Thyroid gland (tissue), 4 donors: ENCODE measurements around the gene TCF7L1. TPM values are rescaled to one million over a fixed set of nuclear protein-coding genes. Genes with fewer than 3 reads are reported as not detected.
"Not testable (repeated sequence)": the region's sequence is repeated elsewhere in the genome, so short reads cannot be mapped to it uniquely, and the experiment has no call there.

Experiments
- DNase-seq, 2 donors: peaks; one replicate each; pipeline ENCODE4 v3.0.0-alpha.2; 2019
- H3K27ac ChIP-seq, 3 donors: fragments of 200-600 bp; sonication (generic); 1 replicate in 2 of 3; 2 replicates in 1 of 3; pipeline ENCODE4 v1.5.1; 2016 to 2019; ENCODE audit warnings: mild to moderate bottlenecking in 1 of 3, moderate library complexity in 1 of 3
- H3K27me3 ChIP-seq: fragments of 200-600 bp; sonication (generic); one replicate; pipeline ENCODE4 v1.5.1; 2019
- H3K36me3 ChIP-seq, 2 donors: fragments of 200-600 bp; sonication (generic); one replicate each; pipeline ENCODE4 v1.5.1; 2016 to 2019
- H3K4me1 ChIP-seq, 2 donors: fragments of 200-600 bp; sonication (generic); one replicate each; pipeline ENCODE4 v1.5.1; 2017 to 2019
- H3K4me3 ChIP-seq, 3 donors: fragments of 200-600 bp; sonication (generic); replicated peaks in 1 of 3; 1 replicate in 2 of 3; 2 replicates in 1 of 3; pipeline ENCODE4 v1.5.1; 2016; ENCODE audit warnings: mild to moderate bottlenecking in 1 of 3
- H3K9me3 ChIP-seq: fragments of 200-600 bp; sonication (generic); one replicate; pipeline ENCODE4 v1.5.1; 2017
- POLR2A ChIP-seq, 2 donors: fragments of 450-650 bp; IDR thresholded peaks; one replicate each; pipeline ENCODE4 v1.6.1; 2017; ENCODE audit warnings: antibody characterized with exemption in 2 of 2, mild to moderate bottlenecking in 2 of 2, moderate library complexity in 1 of 2
- WGBS, 2 donors: methylation state at CpG; one replicate each; pipeline ENCODE4 v1.1.5; 2017; 5-methylcytosine and 5-hydroxymethylcytosine counted together
- intact Hi-C: fragments of 100-400 bp; cut with DNase I; formaldehyde crosslinking; loops from one replicate; pipeline ENCODE4 v1.15.1; 2023
- total RNA-seq, 4 donors: library from RNA; depleted of rRNA; stranded (reverse); fragments of >200 nt; gene quantifications; one replicate each; pipeline ENCODE4 v1.2.3, GENCODE V29; 2016
- TF ChIP-seq, protein P1 (sequence below), 6 experiments: fragments of 200-600 bp in 3 of 6; fragments of 450-650 bp in 3 of 6; sonication (generic) in 3 of 6; IDR thresholded peaks; one replicate each; pipeline ENCODE4 v1.5.1; 2016 to 2019; ENCODE audit warnings: antibody characterized with exemption in 6 of 6, mild to moderate bottlenecking in 2 of 6, inconsistent platforms in 1 of 6, moderate library complexity in 1 of 6

Gene TCF7L1
- total RNA-seq, 4 donors from 2014 or later: 3.1 to 12.1 (median 8.7) TPM

DNA sequence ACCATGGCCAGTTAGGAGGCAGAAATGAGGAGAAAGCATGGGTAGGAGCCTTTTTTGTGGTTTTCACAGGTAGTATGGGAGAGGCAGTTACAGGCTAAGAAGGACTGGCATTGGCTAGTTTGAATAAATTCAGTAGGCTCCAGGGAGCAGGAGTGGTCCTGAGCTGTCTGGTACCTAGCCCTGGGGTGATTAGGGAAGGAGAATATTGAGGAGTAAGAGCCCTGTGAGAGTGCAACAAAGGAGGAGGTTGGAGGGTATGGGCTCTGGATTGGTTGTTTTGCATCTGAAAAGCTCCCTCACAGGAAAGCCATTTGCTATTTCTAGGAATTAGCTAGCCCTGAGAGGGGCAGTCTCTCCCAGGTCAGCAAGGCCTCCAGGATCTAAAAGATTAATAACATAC lies 13.3 kb upstream of the TCF7L1 start:
- H3K4me1 ChIP-seq: no peaks in the 10 kb centered on the region
- no peak for DNase-seq
- H3K9me3 ChIP-seq: no peaks in the 10 kb centered on the region
- TF ChIP-seq POLR2A (IDR thresholded peaks at IDR 0.05): no peak
- TF ChIP-seq, protein P1, sequence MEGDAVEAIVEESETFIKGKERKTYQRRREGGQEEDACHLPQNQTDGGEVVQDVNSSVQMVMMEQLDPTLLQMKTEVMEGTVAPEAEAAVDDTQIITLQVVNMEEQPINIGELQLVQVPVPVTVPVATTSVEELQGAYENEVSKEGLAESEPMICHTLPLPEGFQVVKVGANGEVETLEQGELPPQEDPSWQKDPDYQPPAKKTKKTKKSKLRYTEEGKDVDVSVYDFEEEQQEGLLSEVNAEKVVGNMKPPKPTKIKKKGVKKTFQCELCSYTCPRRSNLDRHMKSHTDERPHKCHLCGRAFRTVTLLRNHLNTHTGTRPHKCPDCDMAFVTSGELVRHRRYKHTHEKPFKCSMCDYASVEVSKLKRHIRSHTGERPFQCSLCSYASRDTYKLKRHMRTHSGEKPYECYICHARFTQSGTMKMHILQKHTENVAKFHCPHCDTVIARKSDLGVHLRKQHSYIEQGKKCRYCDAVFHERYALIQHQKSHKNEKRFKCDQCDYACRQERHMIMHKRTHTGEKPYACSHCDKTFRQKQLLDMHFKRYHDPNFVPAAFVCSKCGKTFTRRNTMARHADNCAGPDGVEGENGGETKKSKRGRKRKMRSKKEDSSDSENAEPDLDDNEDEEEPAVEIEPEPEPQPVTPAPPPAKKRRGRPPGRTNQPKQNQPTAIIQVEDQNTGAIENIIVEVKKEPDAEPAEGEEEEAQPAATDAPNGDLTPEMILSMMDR (IDR thresholded peaks at IDR 0.05): no peak
- intact Hi-C loops: loop anchor here (10.0 kb wide), 1 partner anchor 45 kb away; no protein-coding TSS in a partner anchor
- no peak overlapping the region for H3K27ac ChIP-seq
- H3K4me3 ChIP-seq: no peak overlapping the region
- H3K36me3 ChIP-seq: no peaks in the 10 kb centered on the region
- no peaks in the 10 kb centered on the region for H3K27me3 ChIP-seq

DNA sequence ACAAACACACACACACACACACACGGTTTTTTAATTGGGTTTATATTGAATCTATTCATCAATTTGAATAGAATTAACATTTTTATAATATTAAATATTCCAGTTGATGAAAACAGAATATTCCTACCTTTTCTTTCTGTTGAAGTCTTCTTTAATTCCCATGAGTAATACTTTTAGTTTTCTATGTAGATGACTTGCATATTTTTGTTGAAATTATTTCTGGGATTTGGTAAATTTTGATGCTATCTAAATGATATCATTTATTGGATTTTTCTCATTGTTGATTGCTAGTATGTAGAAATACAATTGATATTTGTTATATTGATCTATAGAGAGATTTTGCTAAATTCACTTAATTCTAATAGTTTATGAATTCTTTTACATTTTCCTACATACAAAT lies 12.8 kb upstream of the TCF7L1 start:
- Histone ChIP-seq H3K36me3 (no peaks in the 10 kb centered on the region), H3K4me1 (no peaks in the 10 kb centered on the region), H3K9me3 (no peaks in the 10 kb centered on the region), H3K4me3 (no peak overlapping the region), H3K27me3 (no peaks in the 10 kb centered on the region), H3K27ac (no peak overlapping the region)
- WGBS, 2 donors: 65% methylated on average over 1 of the region's 1 CpG
- intact Hi-C loops: loop anchor here (10.0 kb wide), 1 partner anchor 46 kb away; no protein-coding TSS in a partner anchor
- TF ChIP-seq, protein P1 (IDR thresholded peaks at IDR 0.05): no peak
- TF ChIP-seq POLR2A (IDR thresholded peaks at IDR 0.05): no peak
- no peak for DNase-seq

DNA sequence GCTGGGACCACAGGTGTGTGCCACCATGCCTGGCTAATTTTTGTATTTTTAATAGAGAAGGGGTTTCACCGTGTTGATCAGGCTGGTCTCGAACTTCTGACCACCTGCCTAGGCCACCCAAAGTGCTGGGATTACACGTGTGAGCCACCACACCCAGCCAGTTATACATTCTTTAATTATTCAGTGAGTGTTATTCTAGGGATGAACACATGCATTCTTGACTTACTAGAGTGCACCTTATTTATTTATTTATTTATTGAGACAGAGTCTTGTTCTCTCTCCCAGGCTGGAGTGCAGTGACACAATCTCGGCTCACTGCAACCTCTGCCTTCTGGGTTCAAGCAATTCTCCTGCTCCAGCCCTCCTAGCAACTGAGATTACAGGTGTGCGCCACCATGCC lies 6.7 kb upstream of the TCF7L1 start:
- not testable (repeated sequence) for H3K4me1 ChIP-seq, H3K27ac ChIP-seq, H3K4me3 ChIP-seq, H3K27me3 ChIP-seq, DNase-seq, H3K9me3 ChIP-seq, H3K36me3 ChIP-seq
- intact Hi-C loops: loop anchor here (10.0 kb wide), 1 partner anchor 52 kb away; no protein-coding TSS in a partner anchor
- 89% methylated on average over 5 of the region's 5 CpGs for WGBS, 2 donors

DNA sequence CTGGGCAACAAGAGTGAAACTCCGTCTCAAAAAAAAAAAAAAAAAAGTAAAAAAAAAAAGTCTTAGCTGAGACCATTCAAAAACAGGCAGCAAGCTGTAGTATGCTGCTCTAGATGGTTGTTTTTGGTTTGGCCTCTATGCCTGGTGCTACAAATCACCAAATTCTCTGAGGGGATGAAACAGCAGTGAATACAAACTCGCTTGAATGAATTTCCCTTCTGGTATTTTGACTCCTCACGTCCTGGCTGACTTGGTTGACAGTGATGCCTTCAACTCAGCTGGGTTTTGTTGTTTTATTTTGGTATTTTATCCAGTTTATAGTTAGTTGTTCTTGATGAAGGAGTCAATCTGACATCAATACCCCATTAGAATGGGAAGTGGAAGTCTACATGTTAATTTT lies 3.3 kb upstream of the TCF7L1 start:
- DNase-seq: no peak
- intact Hi-C loops: loop anchor here (5.0 to 10.0 kb wide), 2 partner anchors 55 to 152 kb away; no protein-coding TSS in a partner anchor
- no peaks in the 10 kb centered on the region for H3K9me3 ChIP-seq
- 46 to 57% methylated on average over 3 of the region's 3 CpGs for WGBS, 2 donors
- H3K36me3 ChIP-seq: no peaks in the 10 kb centered on the region
- no peaks in the 10 kb centered on the region for H3K27me3 ChIP-seq
- H3K27ac ChIP-seq: no peak overlapping the region
- TF ChIP-seq, protein P1 (IDR thresholded peaks at IDR 0.05): no peak
- TF ChIP-seq POLR2A (IDR thresholded peaks at IDR 0.05): no peak
- H3K4me3 ChIP-seq: no peak overlapping the region
- H3K4me1 ChIP-seq: peaks cover 10 to 15% of the 10 kb centered on the region in 2 donors

DNA sequence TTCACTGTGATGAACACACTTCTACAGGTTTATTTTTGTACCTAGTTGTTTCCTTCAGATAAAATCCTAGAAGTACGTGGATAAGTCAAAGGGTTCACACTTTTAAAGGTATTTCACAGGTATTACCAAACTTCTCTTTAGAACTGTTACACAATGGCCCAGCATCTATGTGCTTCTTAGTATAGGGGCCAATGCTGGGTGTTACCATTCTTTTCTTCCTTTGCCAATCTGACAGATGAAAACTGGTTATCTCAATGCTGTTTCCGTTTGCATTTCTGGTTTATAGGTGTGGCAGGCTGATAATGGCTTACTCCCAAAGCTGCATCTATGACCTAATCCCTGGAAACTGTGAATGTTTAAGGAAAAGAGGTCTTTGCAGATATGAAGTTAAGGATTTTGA lies 2.8 kb upstream of the TCF7L1 start:
- no peaks in the 10 kb centered on the region for H3K9me3 ChIP-seq
- intact Hi-C loops: loop anchor here (5.0 kb wide), 1 partner anchor 152 kb away; no protein-coding TSS in a partner anchor
- H3K4me3 ChIP-seq: no peak overlapping the region
- H3K27ac ChIP-seq: no peak overlapping the region
- WGBS, 2 donors: 71 to 75% methylated on average over 2 of the region's 2 CpGs
- no peaks in the 10 kb centered on the region for H3K36me3 ChIP-seq
- peaks cover 15 to 19% of the 10 kb centered on the region in 2 donors for H3K4me1 ChIP-seq
- DNase-seq: no peak
- TF ChIP-seq, protein P1 (IDR thresholded peaks at IDR 0.05): no peak
- TF ChIP-seq POLR2A (IDR thresholded peaks at IDR 0.05): no peak
- no peaks in the 10 kb centered on the region for H3K27me3 ChIP-seq
